ENCODE results near the gene FKBP15. TPM values are rescaled to one million over a fixed set of nuclear protein-coding genes. Genes with fewer than 3 reads are reported as not detected.
"Not testable (repeated sequence)": the region's sequence is repeated elsewhere in the genome, so short reads cannot be mapped to it uniquely, and the experiment has no call there.

Gene FKBP15
- polyA plus RNA-seq, 1 experiment: 28.5 TPM

DNA sequence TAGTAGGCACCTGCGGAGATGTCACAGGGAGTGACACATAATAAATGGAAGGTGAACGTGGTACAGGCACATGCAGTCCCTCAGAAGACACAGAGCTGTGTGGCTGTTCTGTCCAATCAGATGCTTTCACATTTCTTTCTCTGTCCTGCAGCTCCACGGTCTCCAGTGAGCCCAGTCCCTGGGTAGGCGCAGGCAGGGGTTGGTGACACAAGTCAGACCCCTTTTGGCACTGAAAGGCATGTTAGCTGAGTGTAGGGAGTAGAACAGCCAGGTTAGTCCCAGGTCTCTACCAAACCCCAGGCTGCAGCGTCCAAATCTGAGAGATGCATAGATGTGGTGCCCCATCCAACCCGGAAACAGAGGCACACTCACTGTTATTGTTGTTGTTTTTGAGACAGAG is 67.5 kb downstream of the FKBP15 start:
- H3K9me3 ChIP-seq (ENCODE audit: control insufficient read depth, insufficient read depth, low read length): no peaks in the 10 kb centered on the region; the same call in 1 of the 2 replicates
- no peak overlapping the region for H3K27ac ChIP-seq (ENCODE audit: low read depth, low read length)
- ChIA-PET CTCF (interaction anchor here (0.7 kb wide), 1 partner anchor 233 kb away, joined by 5 read pairs; no protein-coding TSS in a partner anchor), POLR2A (no interaction called here)
- no peak overlapping the region for H3K4me3 ChIP-seq (ENCODE audit: low read depth, low read length)
- H3K27me3 ChIP-seq (ENCODE audit: control insufficient read depth, insufficient read depth, low read length): no peaks in the 10 kb centered on the region
- DNase-seq (ENCODE audit: low read depth, low spot score): no peak
- TF ChIP-seq, protein P1, sequence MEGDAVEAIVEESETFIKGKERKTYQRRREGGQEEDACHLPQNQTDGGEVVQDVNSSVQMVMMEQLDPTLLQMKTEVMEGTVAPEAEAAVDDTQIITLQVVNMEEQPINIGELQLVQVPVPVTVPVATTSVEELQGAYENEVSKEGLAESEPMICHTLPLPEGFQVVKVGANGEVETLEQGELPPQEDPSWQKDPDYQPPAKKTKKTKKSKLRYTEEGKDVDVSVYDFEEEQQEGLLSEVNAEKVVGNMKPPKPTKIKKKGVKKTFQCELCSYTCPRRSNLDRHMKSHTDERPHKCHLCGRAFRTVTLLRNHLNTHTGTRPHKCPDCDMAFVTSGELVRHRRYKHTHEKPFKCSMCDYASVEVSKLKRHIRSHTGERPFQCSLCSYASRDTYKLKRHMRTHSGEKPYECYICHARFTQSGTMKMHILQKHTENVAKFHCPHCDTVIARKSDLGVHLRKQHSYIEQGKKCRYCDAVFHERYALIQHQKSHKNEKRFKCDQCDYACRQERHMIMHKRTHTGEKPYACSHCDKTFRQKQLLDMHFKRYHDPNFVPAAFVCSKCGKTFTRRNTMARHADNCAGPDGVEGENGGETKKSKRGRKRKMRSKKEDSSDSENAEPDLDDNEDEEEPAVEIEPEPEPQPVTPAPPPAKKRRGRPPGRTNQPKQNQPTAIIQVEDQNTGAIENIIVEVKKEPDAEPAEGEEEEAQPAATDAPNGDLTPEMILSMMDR (IDR thresholded peaks at IDR 0.05; ENCODE audit: low read depth, low read length): no peak

DNA sequence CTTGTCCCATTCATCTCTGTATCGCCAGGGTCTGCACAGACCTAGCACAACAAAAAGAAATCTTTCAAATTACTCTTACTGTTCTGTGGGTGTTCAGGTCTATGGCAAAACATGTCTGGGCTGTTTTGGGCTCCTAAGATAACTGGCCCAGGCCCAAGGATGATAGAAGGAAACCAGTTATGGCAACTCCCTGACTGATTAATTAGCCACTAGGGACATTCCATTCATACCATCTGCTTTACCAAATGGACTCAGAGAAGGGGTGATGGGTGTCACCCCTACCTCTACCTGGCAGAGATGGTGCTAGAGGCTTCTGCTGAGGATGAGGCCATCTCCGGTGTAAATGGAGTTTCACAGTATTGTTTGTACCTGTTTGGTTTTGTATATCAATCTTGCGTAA is 68.4 kb downstream of the FKBP15 start:
- H3K4me3 ChIP-seq (ENCODE audit: low read depth, low read length): no peak overlapping the region
- DNase-seq (ENCODE audit: low read depth, low spot score): no peak
- no peak overlapping the region for H3K27ac ChIP-seq (ENCODE audit: low read depth, low read length)
- CTCF ChIA-PET: interaction anchor here (0.7 kb wide), 1 partner anchor 232 kb away, joined by 5 read pairs; no protein-coding TSS in a partner anchor
- no peaks in the 10 kb centered on the region for H3K27me3 ChIP-seq (ENCODE audit: control insufficient read depth, insufficient read depth, low read length)
- no peaks in the 10 kb centered on the region; the same call in 1 of the 2 replicates for H3K9me3 ChIP-seq (ENCODE audit: control insufficient read depth, insufficient read depth, low read length)
- TF ChIP-seq, protein P1 (IDR thresholded peaks at IDR 0.05; ENCODE audit: low read depth, low read length): no peak
- POLR2A ChIA-PET: no interaction called here

DNA sequence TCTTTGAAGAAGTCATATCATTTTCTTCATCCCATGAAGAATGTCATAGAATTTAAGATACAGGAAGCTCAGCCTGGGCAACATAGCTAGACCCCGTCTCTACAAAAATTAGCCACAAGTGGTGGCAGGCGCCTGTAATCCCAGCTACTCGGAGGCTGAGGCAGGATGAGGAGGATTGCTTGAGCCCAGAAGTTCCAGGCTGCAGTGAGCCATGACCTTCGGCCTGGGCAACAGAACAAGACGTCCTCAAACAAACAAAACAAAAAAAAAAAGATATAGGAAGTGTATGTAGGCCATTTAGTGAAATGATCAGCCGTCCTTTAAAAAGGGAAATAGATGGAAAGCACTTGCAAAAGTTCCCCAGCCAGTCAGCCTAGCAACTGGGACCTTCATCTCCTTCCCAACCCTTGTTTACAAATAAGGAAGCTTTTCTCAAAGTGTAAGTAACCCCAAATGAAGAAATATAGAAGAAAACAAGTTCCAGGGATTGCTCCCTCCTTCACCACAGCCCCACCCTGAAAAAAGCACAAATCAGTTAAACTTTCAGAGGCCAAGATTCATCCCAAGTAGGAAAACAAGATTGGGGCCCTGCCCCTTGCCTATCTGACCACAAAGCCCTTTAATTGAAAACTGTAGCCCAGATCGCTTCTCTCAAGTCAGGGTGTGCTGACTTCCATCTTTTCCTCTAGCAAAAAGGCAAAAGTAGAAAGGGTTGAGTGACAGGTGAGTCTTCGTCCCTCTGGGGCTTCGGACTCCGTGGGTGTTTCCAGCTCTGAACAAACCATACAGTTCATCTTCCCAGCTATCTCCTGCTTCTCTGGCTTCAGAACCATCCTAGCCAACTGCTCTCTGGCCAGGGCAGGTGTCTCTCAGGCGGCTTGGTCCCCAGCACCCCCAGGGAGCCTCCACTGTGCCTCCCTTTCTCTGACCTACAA is 69.1 kb downstream of the FKBP15 start:
- H3K27ac ChIP-seq (ENCODE audit: low read depth, low read length): no peak overlapping the region
- no peak for DNase-seq (ENCODE audit: low read depth, low spot score)
- ChIA-PET CTCF (interaction anchor here (1.9 kb wide), 1 partner anchor 27 kb away, joined by 8 read pairs; no protein-coding TSS in a partner anchor), POLR2A (interaction anchor here (0.6 to 0.8 kb wide), 2 partner anchors 69 to 174 kb away, joined by 4 to 7 read pairs; partner anchors contain the start of genes FKBP15 and SLC31A1)
- TF ChIP-seq, protein P1 (IDR thresholded peaks at IDR 0.05; ENCODE audit: low read depth, low read length): no peak
- peak overlapping the region; percentile 84 for H3K4me3 ChIP-seq (ENCODE audit: low read depth, low read length)
- no peaks in the 10 kb centered on the region for H3K27me3 ChIP-seq (ENCODE audit: control insufficient read depth, insufficient read depth, low read length)
- H3K9me3 ChIP-seq (ENCODE audit: control insufficient read depth, insufficient read depth, low read length): no peaks in the 10 kb centered on the region; the same call in 1 of the 2 replicates

DNA sequence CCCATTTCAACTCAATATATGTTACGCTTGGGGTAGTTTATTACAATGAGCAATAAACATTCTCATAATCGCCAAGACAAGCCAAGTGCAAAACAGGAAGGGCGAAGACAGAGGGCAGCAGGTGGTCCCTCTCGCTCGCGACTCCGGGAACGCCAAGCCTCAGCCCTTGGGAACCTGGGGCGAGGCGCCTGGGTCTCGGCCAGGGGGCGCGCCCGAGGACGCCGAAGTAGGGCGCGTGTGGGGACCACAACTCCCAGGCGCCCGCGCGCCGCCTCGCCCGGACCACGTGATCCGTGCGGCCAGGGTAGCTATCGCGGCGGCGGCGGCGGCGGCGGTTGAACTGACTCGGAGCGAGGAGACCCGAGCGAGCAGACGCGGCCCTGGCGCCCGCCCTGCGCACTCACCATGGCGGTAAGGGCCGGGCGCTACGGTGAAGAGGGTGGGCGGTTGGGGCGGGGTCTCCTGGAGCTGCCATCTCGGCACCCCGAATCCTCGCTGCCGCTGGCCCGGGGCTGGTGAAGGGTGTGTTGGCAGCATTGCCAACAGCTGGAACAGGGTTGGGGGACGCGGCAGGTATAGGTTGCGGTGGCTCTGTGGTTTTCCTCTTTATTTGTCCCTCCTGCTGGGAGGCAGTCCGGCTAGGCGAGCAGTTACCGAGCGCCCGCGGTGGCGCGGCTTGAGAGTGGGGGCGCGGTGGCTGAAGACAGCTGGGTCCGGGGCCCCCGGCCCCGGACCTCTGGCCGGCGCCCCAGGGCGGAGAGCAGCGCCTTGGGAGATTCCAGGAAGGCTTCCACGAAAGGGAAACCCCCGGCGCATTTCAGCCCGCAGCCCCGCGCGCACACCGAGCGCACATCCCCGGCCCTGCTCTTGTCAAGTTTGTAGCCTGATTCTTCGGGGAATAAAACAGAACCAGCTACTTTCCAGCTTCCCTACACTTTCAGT is 70.1 kb downstream of the FKBP15 start, which contains the start of gene SLC31A2:
Gene SLC31A2 (plus strand): TSS at position 338 of the 942 bp plus-strand sequence. CDS start 68 bp downstream, at position 406.
- POLR2A ChIA-PET: interaction anchor here (0.6 to 0.8 kb wide), 3 partner anchors 38 to 175 kb away, joined by 3 to 7 read pairs (median 4); partner anchors contain the start of genes FKBP15 and SLC31A1
- no peak within 1 kb of the TSS for H3K27ac ChIP-seq (ENCODE audit: low read depth, low read length)

DNA sequence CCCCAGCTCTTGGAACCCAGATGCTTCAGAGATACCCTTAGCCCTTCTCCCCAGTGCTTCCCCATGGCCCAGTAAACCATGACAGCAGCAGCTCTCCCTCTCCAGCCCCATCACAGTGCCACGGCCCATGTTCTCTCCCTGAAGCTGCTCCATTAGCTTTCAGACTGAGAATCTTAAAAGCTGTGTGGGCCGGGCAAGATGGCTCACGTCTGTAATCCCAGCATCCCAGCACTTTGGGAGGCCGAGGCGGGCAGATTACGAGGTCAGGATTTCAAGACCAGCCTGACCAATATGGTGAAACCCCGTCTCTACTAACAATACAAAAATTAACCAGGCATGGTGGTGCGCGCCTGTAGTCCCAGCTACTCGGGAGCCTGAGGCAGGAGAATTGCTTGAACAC is 71.5 kb downstream of the FKBP15 start:
- POLR2A ChIA-PET; DNase-seq (ENCODE audit: low read depth, low spot score): not testable (repeated sequence)

More for the DNA sequence above, 70.1 kb downstream of the FKBP15 start, which contains the start of gene SLC31A2:
- H3K4me3 ChIP-seq (ENCODE audit: low read depth, low read length): peak within 1 kb of the TSS; percentile 84
- no peaks in the 10 kb centered on the region for H3K27me3 ChIP-seq (ENCODE audit: control insufficient read depth, insufficient read depth, low read length)
- TF ChIP-seq, protein P1 (IDR thresholded peaks at IDR 0.05; ENCODE audit: low read depth, low read length): peak; percentile 39
- DNase-seq (ENCODE audit: low read depth, low spot score): peak; percentile 32
- CTCF ChIA-PET: interaction anchor here (0.7 to 1.9 kb wide), 3 partner anchors 23 to 296 kb away, joined by 4 to 8 read pairs (median 7); no protein-coding TSS in a partner anchor
- H3K9me3 ChIP-seq (ENCODE audit: control insufficient read depth, insufficient read depth, low read length): no peaks in the 10 kb centered on the region; the same call in 1 of the 2 replicates

More for the DNA sequence above, 71.5 kb downstream of the FKBP15 start:
- H3K9me3 ChIP-seq (ENCODE audit: control insufficient read depth, insufficient read depth, low read length); H3K4me3 ChIP-seq (ENCODE audit: low read depth, low read length); H3K27me3 ChIP-seq (ENCODE audit: control insufficient read depth, insufficient read depth, low read length); CTCF ChIA-PET; H3K27ac ChIP-seq (ENCODE audit: low read depth, low read length): not testable (repeated sequence)
